SIG-M5 treated with dmso at 0.1 percent for 504 hours (cell line): ENCODE results near the gene NT5DC4.

Experiments
- DNase-seq: peaks from one replicate; lab custom pipeline; 2025; ENCODE audit not compliant: unreplicated experiment; lab: John Stamatoyannopoulos, UW

NT5DC4 gene

GRCh38 chr2:112784199-112785189, 63.7 kb downstream of the NT5DC4 start, which contains the start of gene IL1A:
IL1A (minus strand) TSS chr2:112784493; CDS start chr2:112783770, 723 bp downstream.
- DNase-seq: peak; percentile 80

DNA sequence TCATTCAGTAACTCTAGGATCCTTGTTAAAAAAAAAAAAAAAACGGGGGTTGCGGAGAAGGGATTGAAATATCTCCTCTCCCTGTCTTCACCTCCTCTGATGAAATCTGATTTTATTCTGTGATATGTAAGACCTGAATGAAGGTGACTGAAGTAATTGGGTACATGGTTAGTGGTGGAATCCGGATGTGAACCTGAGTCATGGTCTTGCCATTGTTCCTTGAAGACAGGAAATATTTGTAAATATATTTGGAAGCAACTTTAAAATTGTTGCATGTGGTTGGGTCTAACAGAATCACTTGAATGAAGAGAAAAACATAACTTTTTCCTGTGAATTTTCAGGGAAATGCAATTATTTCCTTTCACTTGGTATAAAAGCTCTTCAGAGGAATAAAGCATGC, 66.5 kb downstream of the NT5DC4 start:
- no peak for DNase-seq

DNA sequence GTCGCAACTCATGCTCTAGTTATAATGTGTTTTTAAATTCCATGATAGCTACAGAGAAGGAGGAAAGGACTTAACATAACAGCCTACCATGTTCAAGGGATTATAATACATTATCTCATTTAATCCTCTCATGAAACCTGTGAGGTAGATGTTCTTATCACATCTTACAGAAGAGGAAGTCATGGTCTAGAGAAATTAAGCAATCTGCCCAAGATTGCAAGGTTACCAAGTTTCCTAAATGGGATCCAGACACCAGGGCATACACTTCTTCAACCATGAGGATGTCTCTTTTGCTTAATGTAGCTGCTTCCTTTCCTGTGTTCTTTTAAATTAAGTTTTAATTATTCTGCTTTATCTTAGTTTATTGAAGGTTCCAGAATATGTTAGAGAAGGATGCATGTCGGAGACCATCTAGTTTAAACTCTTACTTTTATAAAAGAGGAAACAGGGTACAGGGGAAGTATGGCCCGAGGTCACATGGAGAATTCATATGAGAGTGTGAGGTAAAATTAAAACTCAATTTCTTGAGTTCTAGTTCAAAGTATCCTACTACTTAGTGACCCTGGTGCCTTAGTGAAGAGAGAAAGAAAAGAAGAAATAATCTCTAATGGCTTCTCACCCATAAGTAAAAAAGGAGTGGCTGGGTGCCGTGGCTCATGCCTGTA, 67.0 kb downstream of the NT5DC4 start:
- peak; percentile 93 for DNase-seq

DNA sequence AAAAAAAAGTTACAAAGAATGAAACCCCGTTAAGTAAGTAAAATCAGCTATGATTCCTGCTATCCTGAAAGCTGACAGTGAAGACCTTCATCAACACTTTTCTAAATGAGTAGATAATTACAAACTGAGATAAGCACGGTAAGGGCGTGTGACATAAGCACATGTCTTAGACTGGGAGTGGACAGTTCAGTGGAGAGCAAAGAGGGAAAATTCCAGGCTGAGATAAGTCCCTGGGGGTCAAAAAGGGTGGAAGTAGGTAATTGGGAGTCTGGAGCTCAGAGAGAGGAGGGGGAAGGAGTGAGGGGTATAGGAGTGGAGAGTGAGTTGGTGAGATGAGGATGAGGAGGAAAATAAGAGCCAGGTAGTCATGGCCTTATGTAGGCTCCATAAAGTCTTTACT, 67.8 kb downstream of the NT5DC4 start:
- no peak for DNase-seq
